Muscle layer of colon (tissue), 2 donors: Measurements from ENCODE around the gene DZIP1L.
"Not testable (repeated sequence)": the region's sequence is repeated elsewhere in the genome, so short reads cannot be mapped to it uniquely, and the experiment has no call there.

Source experiments
- H3K27ac ChIP-seq: one replicate; pipeline ENCODE4 v1.7.0; 2013; ENCODE audit warnings: low read depth, mild to moderate bottlenecking, low read length, moderate library complexity
- H3K27me3 ChIP-seq, 2 donors: one replicate each; pipeline ENCODE4 v1.7.0; 2013; ENCODE audit warnings: low read length in 2 of 2, mild to moderate bottlenecking in 2 of 2; ENCODE audit not compliant: insufficient read depth in 2 of 2, control insufficient read depth in 1 of 2
- H3K36me3 ChIP-seq: one replicate; pipeline ENCODE4 v1.7.0; 2013; ENCODE audit warnings: mild to moderate bottlenecking, low read length; ENCODE audit not compliant: insufficient read depth
- H3K4me1 ChIP-seq: one replicate; pipeline ENCODE4 v1.7.0; 2013; ENCODE audit warnings: mild to moderate bottlenecking, low read length; ENCODE audit not compliant: insufficient read depth
- H3K4me3 ChIP-seq, 2 donors: one replicate each; pipeline ENCODE4 v1.7.0; 2013; ENCODE audit warnings: low read length in 2 of 2, low read depth in 1 of 2, mild to moderate bottlenecking in 1 of 2, moderate library complexity in 1 of 2
- H3K9ac ChIP-seq: one replicate; pipeline ENCODE4 v1.7.0; 2013; ENCODE audit warnings: low read length
- H3K9me3 ChIP-seq: one replicate; pipeline ENCODE4 v1.7.0; 2013; ENCODE audit warnings: mild to moderate bottlenecking, low read length
- donor health status: abdominal sarcoma.
- donor health status: Adenocarcinoma of cecum.

DZIP1L gene

GRCh38 chr3:138112362-138112761, 3.0 kb downstream of the DZIP1L start:
- no peaks in the 10 kb centered on the region for H3K27me3 ChIP-seq
- peaks cover 19% of the 10 kb centered on the region for H3K4me1 ChIP-seq
- H3K27ac ChIP-seq = no peak overlapping the region
- H3K36me3 ChIP-seq = peaks cover 7% of the 10 kb centered on the region
- no peaks in the 10 kb centered on the region for H3K9me3 ChIP-seq
- no peak overlapping the region for H3K4me3 ChIP-seq
- no peak overlapping the region for H3K9ac ChIP-seq

DNA sequence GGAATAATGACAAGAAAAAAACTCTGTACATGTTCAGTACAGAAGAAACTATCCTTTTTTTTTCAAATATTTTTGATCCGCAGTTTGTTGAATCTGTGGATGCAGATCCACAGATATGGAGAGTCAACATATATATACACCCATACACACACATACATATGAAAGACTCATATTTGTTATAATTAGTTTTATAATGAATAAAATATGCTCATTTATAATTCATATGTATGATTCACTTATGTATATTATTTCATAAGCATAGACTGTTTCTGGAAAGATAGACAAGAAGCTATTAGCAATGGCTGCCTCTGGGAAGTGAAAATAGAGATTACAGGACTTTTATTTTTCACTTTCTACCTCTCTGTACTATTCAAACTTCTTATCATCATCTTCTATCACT, 9.8 kb downstream of the DZIP1L start:
- H3K9me3 ChIP-seq = no peaks in the 10 kb centered on the region
- no peaks in the 10 kb centered on the region for H3K4me1 ChIP-seq
- H3K36me3 ChIP-seq = peaks cover 18% of the 10 kb centered on the region
- H3K27me3 ChIP-seq = no peaks in the 10 kb centered on the region
- no peak overlapping the region for H3K27ac ChIP-seq
- no peak overlapping the region for H3K9ac ChIP-seq
- no peak overlapping the region for H3K4me3 ChIP-seq

GRCh38 chr3:138103466-138103865, 11.9 kb downstream of the DZIP1L start:
- Histone ChIP-seq H3K4me3 (no peak overlapping the region), H3K27me3 (no peaks in the 10 kb centered on the region), H3K9me3 (no peaks in the 10 kb centered on the region), H3K27ac (no peak overlapping the region), H3K4me1 (no peaks in the 10 kb centered on the region), H3K9ac (no peak overlapping the region), H3K36me3 (peaks cover 25% of the 10 kb centered on the region)

GRCh38 chr3:138101351-138101940, 14.0 kb downstream of the DZIP1L start:
- H3K27ac ChIP-seq, H3K4me1 ChIP-seq, H3K9me3 ChIP-seq, H3K4me3 ChIP-seq, H3K27me3 ChIP-seq, H3K9ac ChIP-seq: not testable (repeated sequence)
- H3K36me3 ChIP-seq = peaks cover 25% of the 10 kb centered on the region

DNA sequence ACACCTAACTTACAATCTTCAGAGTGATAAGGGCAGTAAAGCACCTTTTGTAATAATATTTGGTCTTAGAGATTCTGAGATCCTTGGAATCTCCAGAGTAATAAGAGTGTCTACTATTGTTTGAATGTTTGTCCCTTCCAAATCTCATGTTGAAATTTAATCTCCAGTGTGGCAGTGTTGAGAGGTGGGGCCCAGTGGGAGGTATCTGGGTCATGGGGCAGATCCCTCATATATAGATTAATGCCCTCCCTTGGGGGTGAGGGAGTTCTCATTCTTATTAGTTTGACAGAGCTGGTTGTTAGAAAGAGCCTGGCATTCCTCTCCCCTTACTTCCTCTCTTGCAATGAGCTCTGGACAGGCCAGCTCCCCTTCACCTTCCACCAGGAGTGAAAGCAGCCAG, 16.0 kb downstream of the DZIP1L start:
- H3K36me3 ChIP-seq = peaks cover 30% of the 10 kb centered on the region

DNA sequence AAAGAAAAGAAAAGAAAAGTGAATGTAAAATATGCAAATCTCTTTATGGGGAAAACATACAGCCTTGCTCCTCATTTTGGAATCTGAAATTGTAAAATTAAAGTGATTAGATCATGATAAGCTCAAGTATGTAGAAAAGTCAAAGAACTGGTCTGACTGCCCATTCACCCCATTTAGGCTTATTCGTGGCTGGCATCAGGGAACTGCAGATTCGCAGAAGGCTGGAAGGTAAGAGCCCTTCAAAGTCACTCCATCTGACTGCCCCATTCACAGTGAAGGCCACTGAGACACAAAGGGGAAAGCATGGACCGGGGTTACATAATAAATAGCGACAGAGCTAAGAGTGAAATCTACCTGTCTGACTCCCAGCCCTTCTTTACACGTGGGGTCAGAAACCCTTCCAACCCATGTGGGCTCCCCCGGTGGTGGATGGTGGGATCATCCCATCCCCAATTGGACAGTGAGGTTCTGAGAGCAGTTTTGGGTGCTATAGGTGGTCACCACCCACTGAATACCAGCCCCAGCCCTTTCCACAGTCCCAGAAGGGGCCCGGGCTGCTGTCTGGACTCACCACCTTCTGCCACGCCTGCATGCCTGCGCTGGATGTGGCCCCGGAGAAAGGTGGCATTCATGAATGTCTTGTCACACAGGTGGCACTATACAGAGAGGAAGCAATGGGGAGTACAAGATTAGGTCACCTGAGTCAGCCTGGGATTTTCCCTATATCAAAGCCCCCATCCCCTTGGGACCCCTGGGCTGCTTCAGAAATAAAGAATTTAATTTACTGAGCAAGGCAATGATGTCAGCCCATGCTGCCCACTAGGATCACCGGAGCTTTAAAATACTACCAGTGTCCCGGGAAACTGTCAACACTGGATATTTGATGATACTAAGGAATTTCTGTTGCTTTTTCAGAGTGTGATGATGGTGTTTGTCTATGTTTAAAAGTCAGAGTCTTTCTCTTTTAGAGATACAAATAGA, 17.9 kb downstream of the DZIP1L start:
- H3K4me1 ChIP-seq = no peaks in the 10 kb centered on the region
- H3K27ac ChIP-seq = no peak overlapping the region
- no peak overlapping the region for H3K9ac ChIP-seq
- H3K4me3 ChIP-seq = no peak overlapping the region
- H3K27me3 ChIP-seq = no peaks in the 10 kb centered on the region
- H3K36me3 ChIP-seq = peaks cover 32% of the 10 kb centered on the region
- H3K9me3 ChIP-seq = no peaks in the 10 kb centered on the region

More for the DNA sequence above, 16.0 kb downstream of the DZIP1L start:
- no peaks in the 10 kb centered on the region for H3K9me3 ChIP-seq
- H3K27me3 ChIP-seq = no peaks in the 10 kb centered on the region
- no peak overlapping the region for H3K27ac ChIP-seq
- no peak overlapping the region for H3K9ac ChIP-seq
- no peaks in the 10 kb centered on the region for H3K4me1 ChIP-seq
- H3K4me3 ChIP-seq = no peak overlapping the region

GRCh38 chr3:138093721-138094120, 21.7 kb downstream of the DZIP1L start:
- H3K36me3 ChIP-seq = peaks cover 14% of the 10 kb centered on the region

DNA sequence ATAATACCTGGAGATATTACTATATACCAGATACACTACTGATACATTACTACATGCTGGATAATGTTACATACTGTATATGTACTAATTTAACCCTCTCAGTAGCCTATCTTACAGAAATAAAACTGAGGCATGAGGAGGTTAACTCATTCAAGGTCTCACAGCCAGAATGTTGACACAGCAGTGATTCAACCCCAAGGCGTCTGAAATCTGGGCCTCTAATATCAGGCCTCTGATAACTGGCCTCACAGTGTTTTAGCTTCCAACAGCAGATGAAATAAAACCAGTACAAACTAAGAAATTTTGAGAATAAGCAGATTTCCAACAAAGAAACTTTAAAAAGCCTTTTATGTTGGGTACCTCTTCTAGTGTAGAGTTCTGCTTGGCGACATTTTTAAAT, 23.4 kb downstream of the DZIP1L start:
- no peak overlapping the region for H3K27ac ChIP-seq
- H3K9me3 ChIP-seq = no peaks in the 10 kb centered on the region
- H3K27me3 ChIP-seq = no peaks in the 10 kb centered on the region
- peaks cover 27% of the 10 kb centered on the region for H3K36me3 ChIP-seq
- H3K9ac ChIP-seq = no peak overlapping the region
- no peak overlapping the region for H3K4me3 ChIP-seq
- H3K4me1 ChIP-seq = no peaks in the 10 kb centered on the region

More at GRCh38 chr3:138093721-138094120, 21.7 kb downstream of the DZIP1L start:
- no peaks in the 10 kb centered on the region for H3K27me3 ChIP-seq
- H3K27ac ChIP-seq = no peak overlapping the region
- H3K9me3 ChIP-seq = no peaks in the 10 kb centered on the region
- H3K4me1 ChIP-seq = no peaks in the 10 kb centered on the region
- H3K4me3 ChIP-seq = no peak overlapping the region
- no peak overlapping the region for H3K9ac ChIP-seq

DNA sequence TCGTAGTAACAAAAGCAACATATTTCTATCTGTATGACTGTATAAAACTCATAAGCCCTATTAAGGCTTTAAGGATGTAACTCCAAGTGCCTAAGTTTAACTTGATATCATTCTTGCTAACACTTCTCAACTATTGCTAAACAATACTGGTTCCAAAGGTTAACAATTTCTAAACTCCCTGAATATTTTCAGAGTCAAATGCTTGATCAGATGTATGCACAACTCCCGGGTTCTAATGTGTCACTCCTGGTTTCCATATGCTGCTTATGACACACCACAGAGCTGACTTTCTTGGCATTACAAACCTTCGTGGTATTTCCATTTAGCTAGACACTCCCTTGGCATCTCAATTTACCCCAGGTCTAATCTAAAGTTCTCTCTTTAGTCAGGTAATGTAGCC, 26.3 kb downstream of the DZIP1L start:
- H3K36me3 ChIP-seq = peaks cover 34% of the 10 kb centered on the region

DNA sequence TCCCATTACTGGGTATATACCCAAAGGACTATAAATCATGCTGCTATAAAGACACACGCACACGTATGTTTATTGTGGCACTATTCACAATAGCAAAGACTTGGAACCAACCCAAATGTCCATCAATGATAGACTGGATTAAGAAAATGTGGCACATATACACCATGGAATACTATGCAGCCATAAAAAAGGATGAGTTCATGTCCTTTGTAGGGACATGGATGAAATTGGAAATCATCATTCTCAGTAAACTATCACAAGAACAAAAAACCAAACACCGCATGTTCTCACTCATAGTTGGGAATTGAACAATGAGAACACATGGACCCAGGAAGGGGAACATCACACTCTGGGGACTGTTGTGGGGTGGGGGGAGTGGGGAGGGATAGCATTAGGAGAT, 29.7 kb downstream of the DZIP1L start:
- not testable (repeated sequence) for H3K27ac ChIP-seq, H3K4me3 ChIP-seq, H3K9me3 ChIP-seq, H3K27me3 ChIP-seq, H3K9ac ChIP-seq, H3K4me1 ChIP-seq
- H3K36me3 ChIP-seq = peaks cover 37% of the 10 kb centered on the region

More for the DNA sequence above, 26.3 kb downstream of the DZIP1L start:
- Histone ChIP-seq H3K4me3 (no peak overlapping the region), H3K27ac (no peak overlapping the region), H3K9ac (no peak overlapping the region), H3K9me3 (no peaks in the 10 kb centered on the region), H3K27me3 (no peaks in the 10 kb centered on the region), H3K4me1 (no peaks in the 10 kb centered on the region)

DNA sequence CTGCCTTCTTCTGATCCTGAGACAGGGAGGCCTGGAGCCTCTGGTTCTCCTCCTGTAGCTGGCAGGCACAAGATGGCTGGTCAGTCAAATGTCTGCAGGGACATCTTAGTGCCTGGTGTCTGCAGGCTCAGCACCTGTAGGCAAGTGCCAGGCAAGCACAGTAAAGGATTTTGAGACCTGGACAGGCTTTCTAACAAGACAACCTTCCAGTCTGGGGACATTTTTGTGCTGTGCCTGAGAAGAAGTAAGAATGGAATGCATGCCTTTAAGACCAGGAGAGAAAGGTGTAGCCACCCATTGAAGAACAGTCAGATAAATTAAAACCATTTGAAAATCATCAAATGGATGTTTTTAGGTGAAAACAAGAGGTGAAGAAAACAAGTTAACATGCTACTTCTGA, 31.2 kb downstream of the DZIP1L start:
- no peaks in the 10 kb centered on the region for H3K9me3 ChIP-seq
- no peaks in the 10 kb centered on the region for H3K27me3 ChIP-seq
- no peak overlapping the region for H3K9ac ChIP-seq
- peaks cover 49% of the 10 kb centered on the region for H3K36me3 ChIP-seq
- H3K4me1 ChIP-seq = no peaks in the 10 kb centered on the region
- H3K4me3 ChIP-seq = no peak overlapping the region
- H3K27ac ChIP-seq = no peak overlapping the region
